Mesenchymal stem cell (in vitro differentiated cells and primary cell): Measurements from ENCODE around the gene NEDD4L.

ENCODE experiments used
- DNase-seq: peaks from one replicate; pipeline ENCODE4 v3.0.0-alpha.2; 2013
- H2AFZ ChIP-seq: one replicate; pipeline ENCODE4 v1.6.1; 2013; ENCODE audit warnings: low read depth, mild to moderate bottlenecking, control low read depth, inconsistent platforms, low read length, moderate library complexity
- H2AK5ac ChIP-seq: 2 replicates; pipeline ENCODE4 v1.6.1; 2013; ENCODE audit warnings: low read length, moderate library complexity, mild to moderate bottlenecking, inconsistent platforms; ENCODE audit not compliant: severe bottlenecking
- H2BK120ac ChIP-seq: one replicate; pipeline ENCODE4 v1.6.1; 2013; ENCODE audit warnings: low read depth, mild to moderate bottlenecking, inconsistent platforms, low read length, moderate library complexity
- H2BK12ac ChIP-seq, 2 experiments: one replicate each; pipeline ENCODE4 v1.6.1; 2013; ENCODE audit warnings: inconsistent platforms in 2 of 2, low read length in 2 of 2, mild to moderate bottlenecking in 2 of 2, moderate library complexity in 2 of 2, control low read depth in 1 of 2
- H2BK15ac ChIP-seq: one replicate; pipeline ENCODE4 v1.6.1; 2013; ENCODE audit warnings: mild to moderate bottlenecking, low read depth, inconsistent platforms; ENCODE audit not compliant: poor library complexity, severe bottlenecking
- H2BK5ac ChIP-seq: 2 replicates; pipeline ENCODE4 v1.6.1; 2013; ENCODE audit warnings: low read depth, mild to moderate bottlenecking, low read length, control low read depth, inconsistent platforms; ENCODE audit not compliant: poor library complexity, severe bottlenecking
- H3K14ac ChIP-seq, 2 experiments: one replicate each; pipeline ENCODE4 v1.6.1; 2013; ENCODE audit warnings: inconsistent platforms in 2 of 2, low read length in 2 of 2, control low read depth in 1 of 2, mild to moderate bottlenecking in 1 of 2, moderate library complexity in 1 of 2
- H3K18ac ChIP-seq, 2 experiments: one replicate each; pipeline ENCODE4 v1.6.1; 2013; ENCODE audit warnings: inconsistent platforms in 2 of 2, low read length in 2 of 2, control low read depth in 1 of 2, low read depth in 1 of 2, mild to moderate bottlenecking in 1 of 2
- H3K23ac ChIP-seq, 2 experiments: one replicate each; pipeline ENCODE4 v1.6.1; 2013; ENCODE audit warnings: inconsistent platforms in 2 of 2, low read length in 2 of 2, mild to moderate bottlenecking in 2 of 2, moderate library complexity in 2 of 2, control low read depth in 1 of 2
- H3K27ac ChIP-seq: 2 replicates; pipeline ENCODE4 v1.5.1; 2013; ENCODE audit warnings: mild to moderate bottlenecking, moderate library complexity, low read length, control low read depth, inconsistent platforms; ENCODE audit not compliant: poor library complexity, severe bottlenecking
- H3K27me3 ChIP-seq, 2 experiments: 2 replicates each; pipeline versions ENCODE4 v1.6.1 to v1.7.0; 2013; ENCODE audit warnings: low read length in 2 of 2, mild to moderate bottlenecking in 2 of 2, moderate library complexity in 2 of 2, control low read depth in 1 of 2, inconsistent platforms in 1 of 2; ENCODE audit not compliant: control insufficient read depth in 1 of 2, insufficient read depth in 1 of 2
- H3K36me3 ChIP-seq, 2 experiments: 2 replicates each; pipeline versions ENCODE4 v1.6.1 to v1.7.0; 2013; ENCODE audit warnings: low read length in 2 of 2, control low read depth in 1 of 2, inconsistent platforms in 1 of 2, low read depth in 1 of 2, mild to moderate bottlenecking in 1 of 2; ENCODE audit not compliant: insufficient read depth in 2 of 2, control insufficient read depth in 1 of 2
- H3K4ac ChIP-seq, 2 experiments: one replicate each; pipeline ENCODE4 v1.6.1; 2013; ENCODE audit warnings: inconsistent platforms in 2 of 2, low read length in 2 of 2, mild to moderate bottlenecking in 2 of 2, moderate library complexity in 2 of 2, control low read depth in 1 of 2, low read depth in 1 of 2
- H3K4me1 ChIP-seq: 2 replicates; pipeline ENCODE4 v1.6.1; 2013; ENCODE audit warnings: low read depth, low read length, control low read depth; ENCODE audit not compliant: control insufficient read depth, insufficient read depth
- H3K4me2 ChIP-seq: 2 replicates; pipeline ENCODE4 v1.6.1; 2013; ENCODE audit warnings: low read length, mild to moderate bottlenecking, inconsistent platforms; ENCODE audit not compliant: poor library complexity, severe bottlenecking
- H3K4me3 ChIP-seq, 2 experiments: 2 replicates each; pipeline versions ENCODE4 v1.5.1 to v1.7.0; 2013; ENCODE audit warnings: low read length in 2 of 2, mild to moderate bottlenecking in 2 of 2, control low read depth in 1 of 2, low read depth in 1 of 2; ENCODE audit not compliant: insufficient read depth in 1 of 2
- H3K79me1 ChIP-seq: replicated peaks from 2 replicates; pipeline ENCODE4 v1.6.1; 2013; ENCODE audit warnings: mild to moderate bottlenecking, control low read depth, low read length, inconsistent platforms; ENCODE audit not compliant: poor library complexity, severe bottlenecking
- H3K9ac ChIP-seq: 2 replicates; pipeline ENCODE4 v1.7.0; 2013; ENCODE audit warnings: mild to moderate bottlenecking, low read length, moderate library complexity
- H3K9me3 ChIP-seq: 2 replicates; pipeline ENCODE4 v1.7.0; 2013; ENCODE audit warnings: mild to moderate bottlenecking, low read length; ENCODE audit not compliant: control insufficient read depth
- H4K8ac ChIP-seq: one replicate; pipeline ENCODE4 v1.6.1; 2013; ENCODE audit warnings: inconsistent platforms, mild to moderate bottlenecking, low read length, moderate library complexity
- H4K91ac ChIP-seq: one replicate; pipeline ENCODE4 v1.6.1; 2013; ENCODE audit warnings: mild to moderate bottlenecking, low read length, inconsistent platforms
- WGBS: methylation state at CpG from one replicate; pipeline ENCODE4 v1.1.7; 2013; ENCODE audit warnings: mixed read lengths; 5-methylcytosine and 5-hydroxymethylcytosine counted together

NEDD4L gene

GRCh38 chr18:58413667-58414628 lies 369.9 kb downstream of the NEDD4L start:
- Histone ChIP-seq H3K4me1 (peaks cover 15% of the 10 kb centered on the region), H3K4ac (no peak overlapping the region)

GRCh38 chr18:58416014-58416703 lies 372.1 kb downstream of the NEDD4L start:
- H2BK120ac ChIP-seq = no peak overlapping the region
- no peak overlapping the region for H4K8ac ChIP-seq
- no peak overlapping the region for H3K27ac ChIP-seq
- H3K9ac ChIP-seq = no peak overlapping the region
- peaks cover 15% of the 10 kb centered on the region for H3K4me1 ChIP-seq
- H4K91ac ChIP-seq = no peak overlapping the region
- WGBS = 84% methylated on average over 7 of the region's 7 CpGs
- H3K79me1 ChIP-seq = no peaks in the 10 kb centered on the region
- no peaks in the 10 kb centered on the region for H3K36me3 ChIP-seq
- H2AFZ ChIP-seq = no peak overlapping the region
- H3K4me3 ChIP-seq = no peak overlapping the region
- H3K4me2 ChIP-seq = no peak overlapping the region
- peaks cover 0 to 4% of the 10 kb centered on the region in 2 experiments for H3K27me3 ChIP-seq
- no peak for DNase-seq
- no peak overlapping the region for H3K23ac ChIP-seq
- H3K4ac ChIP-seq = no peak overlapping the region
- H2AK5ac ChIP-seq = no peak overlapping the region
- no peak overlapping the region for H2BK12ac ChIP-seq
- no peaks in the 10 kb centered on the region for H3K9me3 ChIP-seq
- H3K14ac ChIP-seq = no peak overlapping the region
- H2BK5ac ChIP-seq = no peak overlapping the region
- H2BK15ac ChIP-seq = no peak overlapping the region
- no peak overlapping the region for H3K18ac ChIP-seq

More at GRCh38 chr18:58413667-58414628, 369.9 kb downstream of the NEDD4L start:
- H2BK5ac ChIP-seq = no peak overlapping the region
- H3K9me3 ChIP-seq = no peaks in the 10 kb centered on the region
- no peak for DNase-seq
- WGBS = 84% methylated on average over 11 of the region's 12 CpGs
- H2BK15ac ChIP-seq = no peak overlapping the region
- H2AFZ ChIP-seq = no peak overlapping the region
- H3K18ac ChIP-seq = no peak overlapping the region
- no peak overlapping the region for H3K14ac ChIP-seq
- peaks cover 0 to 4% of the 10 kb centered on the region in 2 experiments for H3K27me3 ChIP-seq
- no peak overlapping the region for H2BK120ac ChIP-seq
- H4K8ac ChIP-seq = no peak overlapping the region
- H4K91ac ChIP-seq = no peak overlapping the region
- no peak overlapping the region for H3K23ac ChIP-seq
- H3K27ac ChIP-seq = no peak overlapping the region
- no peak overlapping the region for H2BK12ac ChIP-seq
- H3K9ac ChIP-seq = no peak overlapping the region
- no peak overlapping the region for H2AK5ac ChIP-seq
- no peak overlapping the region for H3K4me3 ChIP-seq
- no peak overlapping the region for H3K4me2 ChIP-seq
- H3K36me3 ChIP-seq = no peaks in the 10 kb centered on the region
- H3K79me1 ChIP-seq = no peaks in the 10 kb centered on the region

GRCh38 chr18:58416704-58417683 lies 373.0 kb downstream of the NEDD4L start:
- H3K9ac ChIP-seq = no peak overlapping the region
- H3K36me3 ChIP-seq = no peaks in the 10 kb centered on the region
- DNase-seq = no peak
- no peaks in the 10 kb centered on the region for H3K79me1 ChIP-seq
- H3K9me3 ChIP-seq = no peaks in the 10 kb centered on the region
- H3K27me3 ChIP-seq = peaks cover 0 to 4% of the 10 kb centered on the region in 2 experiments
- no peak overlapping the region for H3K14ac ChIP-seq
- H2AFZ ChIP-seq = no peak overlapping the region
- H3K4me3 ChIP-seq = no peak overlapping the region
- no peak overlapping the region for H2BK12ac ChIP-seq
- no peak overlapping the region for H3K18ac ChIP-seq
- H4K8ac ChIP-seq = no peak overlapping the region
- H3K23ac ChIP-seq = no peak overlapping the region
- WGBS = 82% methylated on average over 13 of the region's 16 CpGs
- no peak overlapping the region for H2BK5ac ChIP-seq
- H4K91ac ChIP-seq = no peak overlapping the region
- no peak overlapping the region for H2AK5ac ChIP-seq
- H2BK120ac ChIP-seq = no peak overlapping the region
- peaks cover 15% of the 10 kb centered on the region for H3K4me1 ChIP-seq
- H3K4ac ChIP-seq = no peak overlapping the region
- H2BK15ac ChIP-seq = no peak overlapping the region
- no peak overlapping the region for H3K27ac ChIP-seq
- peak overlapping the region; percentile 21 for H3K4me2 ChIP-seq
